Activated CD4-positive, alpha-beta T cell treated with anti-CD3 and anti-CD28 coated beads, Interleukin-2, Interleukin-6, amounts not matched to agents 100 ng/mL and 50 ng/mL, durations not matched to agents 16 hours and 8 hours (primary cell): ENCODE results near the gene ELK4.

ENCODE experiments used
- DNase-seq: peaks from one replicate; pipeline ENCODE4 v3.0.0-alpha.2; 2020

The ELK4 gene

DNA sequence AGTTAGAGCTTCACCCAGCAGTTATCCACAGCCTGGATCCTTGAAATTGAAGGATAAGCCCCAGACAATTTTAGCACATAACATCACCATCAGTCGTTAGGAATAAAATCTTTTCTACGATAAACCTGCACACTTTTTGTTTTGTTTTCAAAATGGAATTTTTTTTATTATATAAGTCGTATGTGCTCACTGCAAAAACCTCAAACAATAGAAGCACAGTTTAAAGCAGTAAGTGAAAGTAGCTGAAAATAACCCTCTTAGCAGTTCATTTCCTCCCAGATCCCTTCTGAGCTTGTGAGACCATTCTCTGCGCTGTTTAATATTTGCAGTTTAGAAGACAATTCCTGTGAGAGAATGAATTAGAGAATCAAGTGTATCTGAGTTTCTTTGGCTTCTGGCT is 38.3 kb downstream of the ELK4 start:
- DNase-seq, result no peak

DNA sequence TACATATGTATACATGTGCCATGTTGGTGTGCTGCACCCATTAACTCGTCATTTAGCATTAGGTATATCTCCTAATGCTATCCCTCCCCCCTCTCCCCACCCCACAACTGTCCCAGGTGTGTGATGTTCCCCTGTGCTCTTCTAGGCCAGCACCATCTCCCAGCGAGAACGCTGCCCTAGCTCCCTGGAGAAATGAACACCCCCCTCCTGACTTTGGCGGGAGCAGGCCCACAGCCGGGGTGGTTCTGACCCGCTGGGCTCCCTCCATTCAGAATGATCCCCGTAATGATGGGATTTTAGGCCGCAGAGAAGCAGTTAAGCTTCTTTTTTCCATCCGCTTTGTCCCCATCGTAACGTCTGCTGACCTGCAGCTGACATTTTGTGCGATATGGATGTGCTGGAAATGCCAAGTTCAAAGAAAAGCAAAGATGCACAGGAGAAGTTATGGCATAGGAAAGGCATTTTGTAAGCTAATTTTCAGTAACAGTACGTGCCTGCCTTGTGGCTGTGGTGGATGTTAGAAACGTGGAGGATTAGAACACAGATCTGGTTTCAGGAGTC is 39.3 kb downstream of the ELK4 start:
- no peak for DNase-seq

DNA sequence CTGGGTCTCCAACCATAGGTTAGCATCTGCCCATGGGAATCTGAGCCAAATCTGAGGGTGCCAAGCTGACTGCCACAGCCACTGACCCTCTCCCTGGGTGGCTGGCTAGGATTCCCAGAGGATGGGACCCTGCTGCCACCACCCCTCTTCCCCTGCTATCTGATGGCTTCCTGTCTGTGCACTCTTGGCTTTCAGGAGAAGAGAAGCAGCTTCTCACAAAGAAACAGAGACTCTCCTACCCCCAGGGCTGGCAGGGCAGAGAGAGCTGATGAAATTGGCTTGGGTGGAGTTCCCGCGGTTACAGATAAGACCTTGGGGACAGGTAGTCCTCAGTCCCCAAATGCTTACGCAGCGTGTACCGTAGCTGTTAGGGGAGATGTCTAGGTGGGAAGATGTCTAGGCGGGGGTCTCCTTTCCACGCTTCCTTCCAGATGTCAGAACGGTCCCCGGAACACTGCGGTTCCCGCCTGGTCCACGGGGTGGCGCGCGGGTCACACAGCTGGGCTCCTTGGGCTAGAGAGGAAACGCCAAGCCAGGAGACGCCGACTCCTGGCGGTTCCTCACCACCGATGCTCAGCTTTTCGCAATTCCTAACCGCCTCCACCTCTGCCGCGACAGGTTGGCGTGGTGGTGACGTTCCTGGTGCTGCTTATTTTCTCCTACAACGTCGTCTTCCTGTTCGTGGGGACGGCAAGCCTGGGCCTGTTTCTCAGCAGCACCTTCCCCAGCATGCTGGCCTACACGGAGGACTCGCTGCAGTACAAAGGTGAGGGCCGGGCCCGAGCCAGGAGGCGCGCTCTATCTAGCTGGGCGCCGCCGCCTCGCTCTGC is 40.1 kb downstream of the ELK4 start:
- DNase-seq, result peak; percentile 93

DNA sequence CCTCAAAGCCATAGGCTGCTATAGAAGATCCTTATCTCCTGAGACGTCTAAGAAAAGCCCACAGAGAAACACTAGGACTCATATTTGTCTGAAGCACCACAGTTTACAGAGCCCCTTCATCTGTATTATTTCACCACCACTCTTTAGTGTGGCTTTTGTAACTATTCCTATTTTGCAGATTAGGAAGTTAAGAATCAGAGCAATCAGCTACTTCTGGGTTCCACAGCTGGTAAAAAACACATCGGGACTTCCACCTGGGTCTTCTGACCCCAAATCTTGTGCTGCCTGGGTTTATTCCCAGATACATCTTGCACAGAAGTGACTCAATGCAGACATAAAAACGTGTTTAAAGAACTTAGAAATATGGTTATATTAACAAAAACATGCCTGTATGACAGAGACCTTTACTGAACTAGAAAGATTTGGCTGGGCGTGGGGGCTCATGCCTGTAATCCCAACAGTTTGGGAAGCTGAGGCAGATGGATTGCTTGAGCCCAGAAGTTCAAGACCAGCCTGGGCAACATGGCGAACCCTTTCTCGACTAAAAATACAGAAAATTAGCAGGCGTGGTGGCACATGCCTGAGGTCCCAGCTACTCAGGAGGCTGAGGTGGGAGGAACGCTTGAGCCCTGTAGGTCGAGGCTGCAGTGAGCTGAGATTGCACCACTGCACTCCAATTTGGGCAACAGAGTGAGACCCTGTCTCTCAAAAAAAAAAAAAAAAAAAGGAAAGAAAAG is 40.9 kb downstream of the ELK4 start:
- DNase-seq, result no peak

DNA sequence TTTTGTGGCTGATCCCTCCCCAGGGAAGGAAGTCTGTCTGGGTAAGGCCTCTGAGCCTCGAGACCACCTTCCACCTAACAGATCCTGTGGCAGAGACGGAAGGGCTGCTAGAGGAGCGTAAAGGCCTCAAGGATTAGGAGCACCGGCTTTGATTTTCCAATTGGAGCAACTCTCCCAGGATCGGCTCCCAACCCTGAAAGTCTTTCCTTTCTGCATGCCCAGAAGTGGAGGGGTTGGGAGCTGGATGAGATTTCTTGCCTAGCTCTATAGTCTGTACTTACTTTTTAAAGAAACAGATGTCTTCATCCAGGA is 41.4 kb downstream of the ELK4 start:
- DNase-seq, result no peak

DNA sequence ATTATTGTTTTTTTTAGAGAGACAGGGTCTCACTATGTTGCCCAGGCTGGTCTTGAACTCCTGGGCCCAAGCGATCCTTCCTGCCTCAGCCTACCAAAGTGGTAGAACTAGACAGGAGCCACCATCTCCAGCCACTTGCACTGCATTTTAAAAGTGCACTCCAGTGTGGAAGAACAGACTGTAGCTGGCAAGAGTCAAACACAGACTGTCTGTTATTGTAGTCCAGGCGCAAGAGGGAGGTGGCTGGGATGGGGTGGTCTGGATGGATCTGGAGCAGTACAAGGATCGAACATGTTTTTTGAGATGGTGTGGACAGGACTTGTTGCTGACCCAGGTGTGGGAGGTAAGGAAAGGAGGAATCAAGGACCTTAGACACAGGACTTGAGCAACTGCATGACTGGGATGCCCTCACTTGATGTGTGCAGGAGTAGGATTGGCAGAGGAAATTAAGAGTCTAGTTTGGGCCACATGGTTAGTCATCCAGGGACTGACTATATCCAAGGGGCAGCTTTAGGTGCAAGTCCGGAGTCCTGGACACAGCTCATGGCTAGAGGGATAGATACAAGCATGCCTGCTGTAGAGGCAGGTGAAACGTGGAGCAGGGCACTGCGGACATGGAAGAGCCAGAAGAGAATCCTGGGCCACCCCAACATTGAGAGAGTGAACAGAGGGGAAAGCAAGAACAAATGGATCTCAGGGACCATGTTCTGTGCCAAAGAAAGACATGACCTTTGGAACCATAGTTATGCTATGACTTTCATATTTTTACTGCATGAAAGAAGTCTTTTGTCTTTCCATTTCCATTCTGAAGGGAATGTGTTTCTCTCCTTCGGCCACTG is 42.0 kb downstream of the ELK4 start:
- no peak for DNase-seq

DNA sequence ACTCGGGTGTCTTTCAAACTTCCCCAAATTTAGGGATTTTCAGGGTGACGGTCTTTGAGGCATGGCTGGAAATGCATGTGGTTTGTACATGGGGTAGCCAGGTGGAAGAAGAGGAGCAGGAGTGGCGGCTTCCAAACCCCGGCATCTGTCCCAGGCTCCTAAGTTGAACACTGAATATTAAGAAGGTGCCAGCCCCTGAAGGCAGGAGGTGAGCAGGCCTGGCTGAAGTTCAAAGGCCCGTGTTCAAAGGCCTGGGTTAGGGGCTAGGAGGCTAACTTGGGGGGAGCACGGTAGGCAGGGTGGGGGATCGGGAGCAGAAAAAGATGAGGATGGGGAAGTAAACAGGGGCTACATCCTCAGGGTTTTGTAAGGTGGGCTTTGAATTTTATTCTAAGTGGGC is 42.8 kb downstream of the ELK4 start:
- no peak for DNase-seq

DNA sequence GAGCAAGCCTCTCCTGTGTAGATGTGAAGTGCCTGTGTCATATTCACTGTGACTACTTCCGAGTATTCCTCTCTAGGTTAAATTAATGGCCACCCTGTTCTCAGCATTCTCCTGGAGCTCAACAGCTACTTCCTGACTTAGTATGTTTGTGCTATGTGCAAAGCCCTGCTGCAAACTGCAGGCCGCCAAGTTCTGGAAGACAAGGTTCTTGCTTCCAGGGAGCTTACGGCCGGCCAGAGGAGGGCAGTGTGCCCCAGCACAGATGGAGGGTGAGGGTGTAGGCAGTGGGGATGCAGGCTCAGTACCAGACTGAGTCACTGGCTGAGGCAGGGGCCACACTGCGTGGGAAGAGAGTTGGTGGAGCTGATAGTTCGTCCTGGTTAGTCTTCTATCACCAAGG is 43.2 kb downstream of the ELK4 start:
- DNase-seq, result peak; percentile 33

DNA sequence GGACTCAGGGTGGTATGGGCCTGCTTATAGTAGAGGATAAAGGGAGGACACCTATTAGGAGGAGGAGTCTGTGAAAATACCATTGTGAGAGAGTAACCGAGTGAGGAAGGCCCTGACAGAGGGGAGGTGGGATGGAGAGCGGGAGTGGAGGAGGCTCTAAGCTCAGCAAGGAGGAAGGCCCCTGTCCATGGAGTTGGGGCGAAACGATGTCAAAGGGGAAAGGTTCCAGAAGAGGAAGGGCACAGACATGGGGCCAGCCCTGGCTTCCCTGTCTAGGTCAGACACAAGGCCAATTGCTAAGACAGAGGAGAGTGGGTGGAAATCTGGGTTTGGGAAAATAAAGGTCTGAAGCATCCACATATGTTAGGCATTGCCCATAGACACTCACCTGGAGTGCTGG is 44.2 kb downstream of the ELK4 start:
- no peak for DNase-seq

DNA sequence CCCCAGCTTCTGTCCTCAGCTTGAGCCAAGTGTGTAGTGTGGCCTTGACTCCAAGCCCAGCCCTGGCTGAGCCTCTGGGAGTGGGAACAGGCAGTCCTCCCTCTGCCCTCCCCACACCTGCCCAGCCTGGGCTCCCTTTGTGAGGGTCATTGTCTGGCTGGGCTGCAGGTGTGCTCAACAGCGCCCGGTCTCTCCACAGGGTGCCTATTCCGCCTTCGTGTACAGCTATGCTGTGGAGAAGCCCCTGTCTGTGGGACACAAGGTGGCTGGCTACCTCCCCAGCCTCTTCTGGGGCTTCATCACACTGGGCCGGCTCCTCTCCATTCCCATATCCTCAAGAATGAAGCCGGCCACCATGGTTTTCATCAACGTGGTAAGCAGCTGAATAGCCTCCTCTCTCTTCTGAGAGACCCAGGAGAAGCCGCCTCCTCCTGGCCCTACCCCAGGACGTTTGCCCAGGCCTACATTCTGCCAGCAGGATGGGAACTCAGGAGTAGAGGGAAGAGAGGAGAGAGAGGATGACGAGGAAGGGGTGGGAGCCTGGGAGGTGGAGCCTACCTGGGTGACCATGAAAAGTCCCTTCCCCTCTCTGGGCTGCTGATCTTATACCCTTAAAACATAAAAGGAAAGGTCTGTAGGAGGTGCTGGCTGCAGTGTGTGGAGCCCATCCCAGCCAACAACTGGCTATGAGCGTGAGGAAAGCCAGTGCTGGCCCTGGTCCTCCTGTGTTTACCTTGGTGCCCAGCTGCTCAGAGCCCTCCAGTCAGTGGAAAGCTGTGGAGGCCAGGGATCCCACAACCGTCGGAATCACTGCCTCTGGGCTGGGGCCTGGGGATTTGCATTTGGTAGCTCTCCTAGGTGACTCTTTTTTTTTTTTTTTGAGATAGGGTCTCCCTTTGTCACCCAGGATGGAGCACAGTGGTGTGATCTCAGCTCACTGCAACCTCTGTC is 45.7 kb downstream of the ELK4 start:
- no peak for DNase-seq

DNA sequence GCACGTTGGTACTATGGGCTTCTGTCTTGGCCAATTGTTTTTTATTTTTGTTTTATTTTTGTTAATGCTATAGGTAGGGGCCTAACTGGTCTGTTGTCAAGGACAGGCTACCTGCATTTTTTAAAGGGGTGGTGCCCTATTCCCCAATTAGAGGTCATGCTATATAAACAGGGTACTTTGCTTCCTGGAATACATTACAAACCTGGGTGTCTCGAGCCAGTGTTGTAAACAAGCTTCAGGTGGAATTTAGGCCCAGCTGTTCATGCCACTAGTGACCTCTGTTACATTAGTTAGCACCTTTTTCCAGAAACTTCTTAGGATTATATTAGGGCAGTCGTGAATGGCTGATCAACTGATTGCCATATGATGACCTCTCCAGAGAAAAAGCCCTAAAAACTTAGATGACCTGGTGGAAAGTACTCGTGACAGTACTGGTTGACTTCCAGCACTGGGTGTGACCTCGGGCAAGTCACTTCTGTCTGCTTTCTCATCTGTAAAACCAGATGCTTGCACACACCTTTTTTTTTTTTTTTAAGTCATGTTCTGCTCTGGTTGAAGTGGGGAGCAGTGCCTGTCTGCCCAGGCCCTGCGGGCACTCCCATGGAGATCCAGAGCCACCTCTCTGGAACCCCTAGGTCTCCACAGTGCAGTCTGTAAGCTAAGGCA is 46.5 kb downstream of the ELK4 start:
- DNase-seq, result no peak

DNA sequence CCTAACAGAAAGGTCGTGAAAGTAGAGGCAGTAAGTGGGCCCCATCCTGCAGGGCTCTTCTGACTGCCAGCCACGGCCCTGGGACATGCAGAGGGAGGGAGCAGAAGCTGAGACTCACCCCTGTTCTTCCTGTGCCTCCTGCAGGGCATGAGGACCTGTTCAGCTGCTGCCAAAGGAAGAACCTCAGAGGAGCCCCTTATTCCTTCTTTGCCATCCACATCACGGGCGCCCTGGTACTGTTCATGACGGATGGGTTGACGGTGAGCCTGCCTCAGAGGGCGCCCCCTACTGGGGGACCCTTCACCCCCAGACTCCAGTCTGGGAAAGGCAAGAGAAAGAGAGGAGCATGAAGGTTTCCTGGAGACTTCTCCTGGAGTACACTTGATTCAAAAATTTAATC is 47.1 kb downstream of the ELK4 start:
- peak; percentile 11 for DNase-seq

DNA sequence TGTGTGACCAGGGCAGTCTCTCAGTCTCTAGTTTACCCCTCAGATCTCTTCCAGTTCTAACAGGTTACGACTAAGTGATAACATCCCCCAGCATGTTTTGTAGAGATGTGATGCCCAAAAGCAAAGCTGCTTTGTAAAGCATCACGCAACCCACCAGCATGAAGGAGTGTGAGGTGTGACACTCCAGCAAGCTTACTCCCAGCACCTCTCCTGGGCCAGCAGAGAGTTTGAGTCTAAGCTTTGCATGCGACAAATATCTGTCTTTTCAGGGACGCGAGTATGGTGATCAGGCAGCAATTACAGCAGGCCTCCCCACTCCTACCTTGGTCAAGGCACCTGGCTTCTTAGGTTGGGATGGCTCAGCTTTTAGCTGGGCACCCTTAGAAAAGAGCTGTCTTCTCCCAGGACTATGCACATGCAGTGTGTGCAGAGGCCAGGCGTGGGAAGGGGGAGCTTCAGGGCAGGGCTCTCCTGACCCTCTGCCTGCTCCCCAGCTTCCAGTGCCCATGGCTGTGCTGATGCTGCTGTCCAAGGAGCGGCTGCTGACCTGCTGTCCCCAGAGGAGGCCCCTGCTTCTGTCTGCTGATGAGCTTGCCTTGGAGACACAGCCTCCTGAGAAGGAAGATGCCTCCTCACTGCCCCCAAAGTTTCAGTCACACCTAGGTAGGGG is 48.2 kb downstream of the ELK4 start:
- no peak for DNase-seq

DNA sequence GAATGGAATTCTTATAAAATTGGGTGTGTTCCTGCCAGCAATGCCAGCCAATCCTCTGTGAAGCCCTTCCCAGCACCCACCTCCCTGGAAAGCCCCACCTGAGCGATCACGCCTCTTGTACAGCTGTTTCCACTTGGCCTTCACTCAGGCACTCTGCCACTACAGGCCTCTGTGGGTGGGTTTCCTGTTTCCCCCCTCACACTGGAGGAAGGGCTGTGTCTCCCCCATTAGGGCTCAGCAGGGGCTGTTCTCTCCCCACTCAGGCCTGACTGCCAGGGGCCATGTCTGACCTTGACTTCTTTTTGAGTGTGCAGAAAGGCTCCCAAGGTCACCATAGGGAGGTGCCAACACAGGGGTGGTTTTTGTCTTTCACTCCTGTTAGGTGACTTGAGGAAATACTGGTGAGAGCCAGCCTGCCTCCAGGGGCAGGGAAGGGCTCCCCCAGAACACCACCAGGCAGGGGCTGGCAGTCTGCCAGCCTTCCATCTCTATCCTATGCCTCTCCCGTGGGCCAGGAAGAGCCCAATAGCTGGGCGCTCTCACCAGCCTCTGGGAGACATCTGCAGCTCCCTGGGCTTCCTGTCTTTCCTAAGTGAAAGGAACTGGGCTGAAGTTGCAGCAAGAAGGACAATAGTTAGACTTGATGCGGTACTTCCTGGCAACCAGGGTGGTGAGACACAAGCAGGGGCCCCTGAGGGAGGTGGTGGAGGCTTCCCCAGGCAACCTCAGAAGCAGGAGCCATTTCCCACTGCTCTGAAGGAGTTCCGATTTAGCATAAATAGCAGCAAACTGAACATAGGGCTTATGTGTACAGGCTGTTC is 49.1 kb downstream of the ELK4 start:
- no peak for DNase-seq

DNA sequence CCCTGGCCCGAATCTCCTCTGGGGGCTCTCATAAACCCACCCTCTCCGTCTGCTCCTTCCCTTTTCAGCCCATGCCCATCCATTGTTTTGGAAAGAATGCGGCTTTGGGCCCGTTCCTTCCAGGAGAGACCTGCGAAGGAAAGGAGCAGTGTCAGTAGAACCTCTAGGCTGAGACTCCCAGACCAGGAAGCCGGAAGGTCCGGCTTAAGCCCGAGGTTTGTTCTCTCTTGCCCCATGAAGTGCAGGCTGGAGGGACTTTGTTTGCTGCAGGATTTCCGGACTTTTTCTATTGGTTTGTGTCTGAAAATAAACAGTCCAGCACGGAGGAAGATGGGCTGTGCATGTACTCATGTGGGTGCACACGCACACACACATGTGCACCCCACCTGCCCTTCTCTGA is 49.8 kb downstream of the ELK4 start:
- DNase-seq, result no peak

DNA sequence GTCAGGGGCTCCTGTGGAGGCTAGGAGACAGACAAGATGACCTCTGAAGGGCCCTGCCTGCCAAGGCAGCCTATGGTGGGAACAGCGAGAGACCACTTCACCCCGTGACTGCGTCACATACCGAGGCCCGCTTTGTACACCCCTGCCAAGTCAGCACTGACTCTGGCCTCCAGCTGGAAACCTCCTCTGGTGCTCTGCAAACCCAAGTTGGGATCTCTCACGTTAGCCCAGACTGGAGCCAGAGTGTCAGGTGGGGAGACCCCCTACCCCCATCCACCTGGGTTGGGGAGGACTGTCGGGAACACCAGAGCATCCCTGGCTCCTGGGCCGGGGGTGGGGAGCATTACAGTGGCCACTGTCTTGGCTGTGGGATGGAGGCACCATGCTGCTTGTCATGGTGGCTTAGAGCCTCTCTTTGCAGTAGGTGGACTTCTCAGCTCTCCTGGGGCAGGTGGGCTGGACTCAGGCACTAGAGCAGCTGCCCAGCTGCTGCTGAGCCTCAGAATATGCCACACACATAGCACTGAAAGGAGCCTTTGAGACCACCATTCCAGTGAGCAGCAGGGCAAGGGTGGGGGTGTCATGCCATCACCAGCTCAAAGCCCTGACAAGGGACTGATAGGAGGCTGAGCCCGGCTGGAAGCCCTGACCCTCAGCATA is 50.4 kb downstream of the ELK4 start:
- DNase-seq, result no peak

DNA sequence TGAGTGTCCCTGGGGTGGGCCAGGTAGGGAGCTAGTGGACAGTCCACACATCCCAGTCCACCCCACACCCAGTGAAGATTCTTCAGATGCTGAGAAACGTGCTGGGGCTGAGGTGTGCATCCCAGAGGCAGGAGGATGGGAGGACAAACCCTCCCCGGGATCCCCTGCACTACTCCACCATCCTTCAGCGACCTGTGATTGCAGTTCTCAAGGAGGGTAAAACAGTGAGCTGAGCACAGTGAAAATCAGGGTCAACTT is 51.0 kb downstream of the ELK4 start:
- no peak for DNase-seq

DNA sequence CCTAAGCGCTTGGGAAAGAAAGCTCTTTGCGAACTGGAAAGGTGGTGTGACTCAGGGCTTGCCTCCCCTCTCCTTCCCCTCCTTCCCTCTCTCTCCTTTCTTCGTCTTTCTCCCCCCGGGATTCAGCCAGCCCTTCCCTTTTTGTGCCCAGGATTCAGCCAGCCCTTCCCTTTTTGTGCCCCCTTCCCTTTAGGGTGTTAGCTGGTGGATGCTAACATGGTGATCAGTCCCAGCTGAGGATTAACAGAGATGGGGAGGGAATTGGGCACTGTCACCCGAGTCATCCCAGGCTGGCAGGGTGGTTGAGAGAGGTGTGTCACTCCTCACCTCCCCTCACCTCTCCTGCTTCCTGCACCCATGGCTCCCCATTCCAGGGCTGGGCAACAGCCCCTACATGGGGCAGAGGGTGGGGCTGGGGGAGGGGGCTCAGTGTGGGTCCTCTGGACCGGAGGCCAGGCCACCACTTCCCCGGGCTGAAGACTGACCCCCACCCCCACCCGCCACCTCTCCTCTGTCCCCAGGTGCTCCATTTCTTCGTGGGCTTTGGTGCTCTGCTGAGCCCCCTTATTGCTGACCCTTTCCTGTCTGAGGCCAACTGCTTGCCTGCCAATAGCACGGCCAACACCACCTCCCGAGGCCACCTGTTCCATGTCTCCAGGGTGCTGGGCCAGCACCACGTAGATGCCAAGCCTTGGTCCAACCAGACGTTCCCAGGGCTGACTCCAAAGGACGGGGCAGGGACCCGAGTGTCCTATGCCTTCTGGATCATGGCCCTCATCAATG is 51.5 kb downstream of the ELK4 start:
- DNase-seq, result no peak

DNA sequence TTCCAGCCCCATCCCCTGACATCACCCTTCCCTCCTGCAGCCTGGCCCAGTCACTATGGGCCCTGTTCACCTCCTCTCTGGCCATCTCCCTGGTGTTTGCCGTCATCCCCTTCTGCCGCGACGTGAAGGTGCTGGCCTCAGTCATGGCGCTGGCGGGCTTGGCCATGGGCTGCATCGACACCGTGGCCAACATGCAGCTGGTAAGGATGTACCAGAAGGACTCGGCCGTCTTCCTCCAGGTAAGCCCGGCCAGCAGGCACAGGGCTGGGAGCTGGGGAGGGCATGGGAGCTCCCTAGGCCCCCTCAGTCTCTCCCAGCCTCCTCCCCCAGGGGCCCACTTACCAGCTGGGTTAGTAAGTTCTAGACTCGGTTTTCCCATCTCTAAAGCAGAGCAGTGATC is 52.1 kb downstream of the ELK4 start:
- DNase-seq, result no peak
